Common myeloid progenitor, CD34-positive (primary cell): Measurements from ENCODE around the gene MYL12B.

Experiments used
- CTCF ChIA-PET: fragments of 350-600 bp; sonication (Branson Sonifier 250); formaldehyde crosslinking; loops from one replicate; lab custom pipeline; 2021; ENCODE audit warnings: antibody characterized with exemption; lab: Charles Lee
- POLR2A ChIA-PET: fragments of 350-600 bp; sonication (Branson Sonifier 250); formaldehyde crosslinking; loops from one replicate; lab custom pipeline; 2021; ENCODE audit warnings: antibody characterized with exemption; lab: Charles Lee
- DNase-seq, 3 donors: peaks; one replicate each; pipeline versions ENCODE4 v3.0.0 to v3.0.0-alpha.2; 2013
- H3K27ac ChIP-seq, 2 experiments: 1 replicate in 1 of 2; 2 replicates in 1 of 2; pipeline ENCODE4 v1.7.0; 2013; ENCODE audit warnings: inconsistent platforms in 2 of 2, low read length in 2 of 2, mild to moderate bottlenecking in 2 of 2, low read depth in 1 of 2, moderate library complexity in 1 of 2; ENCODE audit not compliant: severe bottlenecking in 2 of 2, insufficient read depth in 1 of 2, poor library complexity in 1 of 2
- H3K27me3 ChIP-seq, 5 experiments: replicated peaks in 2 of 5; 1 replicate in 3 of 5; 2 replicates in 2 of 5; pipeline versions ENCODE4 v1.6.1 to v1.7.0; 2013; ENCODE audit warnings: low read length in 4 of 5, mild to moderate bottlenecking in 2 of 5, moderate library complexity in 2 of 5, inconsistent platforms in 1 of 5; ENCODE audit not compliant: insufficient read depth in 5 of 5, control insufficient read depth in 4 of 5
- H3K36me3 ChIP-seq, 4 experiments: 1 replicate in 2 of 4; 2 replicates in 2 of 4; pipeline versions ENCODE4 v1.6.1 to v1.7.0; 2013; ENCODE audit warnings: low read length in 3 of 4, control low read depth in 1 of 4, mild to moderate bottlenecking in 1 of 4; ENCODE audit not compliant: control insufficient read depth in 4 of 4, insufficient read depth in 4 of 4
- H3K4me1 ChIP-seq, 4 experiments: 1 replicate in 3 of 4; 2 replicates in 1 of 4; pipeline versions ENCODE4 v1.6.1 to v1.7.1; 2013; ENCODE audit warnings: low read length in 3 of 4, mild to moderate bottlenecking in 3 of 4, control low read depth in 1 of 4, inconsistent platforms in 1 of 4, moderate library complexity in 1 of 4; ENCODE audit not compliant: control insufficient read depth in 4 of 4, insufficient read depth in 4 of 4; ENCODE audit errors: control extremely low read depth in 1 of 4
- H3K4me3 ChIP-seq, 7 experiments: 1 replicate in 4 of 7; 2 replicates in 3 of 7; pipeline versions ENCODE4 v1.5.1 to v1.7.0; 2013; ENCODE audit warnings: mild to moderate bottlenecking in 7 of 7, low read length in 6 of 7, moderate library complexity in 6 of 7, inconsistent platforms in 2 of 7, low read depth in 2 of 7, control low read depth in 1 of 7; ENCODE audit not compliant: insufficient read depth in 4 of 7, control insufficient read depth in 1 of 7; ENCODE audit errors: extremely low read depth in 1 of 7
- H3K9me3 ChIP-seq, 5 experiments: 1 replicate in 4 of 5; 2 replicates in 1 of 5; pipeline versions ENCODE4 v1.6.1 to v1.7.1; 2013; ENCODE audit warnings: low read length in 4 of 5, mild to moderate bottlenecking in 2 of 5, inconsistent platforms in 1 of 5, low read depth in 1 of 5, moderate library complexity in 1 of 5; ENCODE audit not compliant: control insufficient read depth in 4 of 5, insufficient read depth in 2 of 5; ENCODE audit errors: control extremely low read depth in 1 of 5
- WGBS: methylation state at CpG from one replicate; pipeline ENCODE4 v1.1.5; 2013; ENCODE audit not compliant: insufficient coverage; 5-methylcytosine and 5-hydroxymethylcytosine counted together

Gene MYL12B

GRCh38 chr18:3250237-3251107 is 11.5 kb upstream of the MYL12B start:
- H3K9me3 ChIP-seq, result no peaks in the 10 kb centered on the region
- DNase-seq, result peak in 1 of 3 donors; percentile 17
- CTCF ChIA-PET, result interaction anchor here (0.6 to 8.9 kb wide), 4 partner anchors 10 to 110 kb away, joined by 4 to 68 read pairs (median 4); partner anchors contain the start of gene MYL12B
- POLR2A ChIA-PET, result interaction anchor here (0.6 to 5.8 kb wide), 2 partner anchors 12 to 60 kb away, joined by 3 to 90 read pairs; partner anchors contain the start of gene MYL12B
- peak overlapping the region in 1 of 2 experiments; percentile 66 for H3K27ac ChIP-seq
- H3K4me3 ChIP-seq, result peak overlapping the region in 2 of 7 experiments; percentile 22 to 25
- peaks cover 9 to 36% (median 21%) of the 10 kb centered on the region in 4 experiments for H3K36me3 ChIP-seq
- WGBS, result 100% methylated on average over 1 of the region's 6 CpGs
- peaks cover 28 to 49% (median 36%) of the 10 kb centered on the region in 4 experiments for H3K4me1 ChIP-seq
- H3K27me3 ChIP-seq, result no peaks in the 10 kb centered on the region

- H3K27me3 ChIP-seq, result no peaks in the 10 kb centered on the region
- H3K36me3 ChIP-seq, result peaks cover 10 to 45% (median 25%) of the 10 kb centered on the region in 4 experiments
- WGBS, result no CpG with 5 or more reads among the region's 8 CpGs
- ChIA-PET CTCF (interaction anchor here (1.1 to 8.9 kb wide), 2 partner anchors 9 to 12 kb away, joined by 4 to 68 read pairs; partner anchors contain the start of gene MYL12B), POLR2A (interaction anchor here (1.9 to 5.8 kb wide), 2 partner anchors 10 to 11 kb away, joined by 8 to 90 read pairs; partner anchors contain the start of gene MYL12B)
- no peak for DNase-seq
- H3K4me3 ChIP-seq, result no peak overlapping the region
- no peaks in the 10 kb centered on the region for H3K9me3 ChIP-seq
- H3K4me1 ChIP-seq, result peaks cover 24 to 40% (median 31%) of the 10 kb centered on the region in 4 experiments
- no peak overlapping the region for H3K27ac ChIP-seq
Observed at GRCh38 chr18:3251249-3251962, 10.5 kb upstream of the MYL12B start.

GRCh38 chr18:3251963-3252277 is 10.0 kb upstream of the MYL12B start:
- H3K4me3 ChIP-seq, result no peak overlapping the region
- no peak for DNase-seq
- WGBS, result 94% methylated on average over 2 of the region's 3 CpGs
- H3K36me3 ChIP-seq, result peaks cover 13 to 51% (median 27%) of the 10 kb centered on the region in 4 experiments
- H3K27ac ChIP-seq, result no peak overlapping the region
- H3K4me1 ChIP-seq, result peaks cover 19 to 35% (median 27%) of the 10 kb centered on the region in 4 experiments
- POLR2A ChIA-PET, result interaction anchor here (1.9 kb wide), 1 partner anchor 9 kb away, joined by 8 read pairs; the partner anchor contains the start of gene MYL12B
- H3K9me3 ChIP-seq, result no peaks in the 10 kb centered on the region
- H3K27me3 ChIP-seq, result no peaks in the 10 kb centered on the region
- CTCF ChIA-PET, result interaction anchor here (1.5 to 8.9 kb wide), 2 partner anchors 8 to 24 kb away, joined by 3 to 68 read pairs; partner anchors contain the start of gene MYL12B

- WGBS, result no CpG with 5 or more reads among the region's 1 CpG
- Histone ChIP-seq H3K27me3 (no peaks in the 10 kb centered on the region), H3K4me1 (peaks cover 14 to 36% (median 28%) of the 10 kb centered on the region in 4 experiments), H3K9me3 (no peaks in the 10 kb centered on the region), H3K27ac (no peak overlapping the region), H3K4me3 (no peak overlapping the region), H3K36me3 (peaks cover 21 to 60% (median 34%) of the 10 kb centered on the region in 4 experiments)
- no peak for DNase-seq
- POLR2A ChIA-PET, result interaction anchor here (1.9 kb wide), 1 partner anchor 9 kb away, joined by 8 read pairs; the partner anchor contains the start of gene MYL12B
- CTCF ChIA-PET, result interaction anchor here (1.4 to 8.9 kb wide), 3 partner anchors 8 to 412 kb away, joined by 3 to 68 read pairs (median 3); partner anchors contain the start of gene MYL12B
Observed at GRCh38 chr18:3252843-3253242, 9.1 kb upstream of the MYL12B start.

GRCh38 chr18:3254725-3255124 is 7.2 kb upstream of the MYL12B start:
- Histone ChIP-seq H3K4me3 (no peak overlapping the region), H3K4me1 (peaks cover 14 to 34% (median 27%) of the 10 kb centered on the region in 4 experiments), H3K36me3 (peaks cover 22 to 64% (median 39%) of the 10 kb centered on the region in 4 experiments), H3K27ac (peak overlapping the region; percentile 9 to 41), H3K27me3 (no peaks in the 10 kb centered on the region), H3K9me3 (no peaks in the 10 kb centered on the region)
- POLR2A ChIA-PET, result no interaction called here
- CTCF ChIA-PET, result interaction anchor here (1.2 to 3.0 kb wide), 2 partner anchors 9 to 261 kb away, joined by 3 to 10 read pairs; no protein-coding TSS in a partner anchor
- DNase-seq, result no peak
- 96% methylated on average over 4 of the region's 4 CpGs for WGBS

GRCh38 chr18:3255611-3256165 is 6.2 kb upstream of the MYL12B start:
- Histone ChIP-seq H3K4me3 (no peak overlapping the region), H3K36me3 (peaks cover 20 to 61% (median 39%) of the 10 kb centered on the region in 4 experiments), H3K4me1 (peaks cover 14 to 34% (median 24%) of the 10 kb centered on the region in 4 experiments), H3K27me3 (no peaks in the 10 kb centered on the region), H3K27ac (no peak overlapping the region), H3K9me3 (no peaks in the 10 kb centered on the region)
- CTCF ChIA-PET, result interaction anchor here (0.7 to 3.0 kb wide), 4 partner anchors 10 to 428 kb away, joined by 3 to 10 read pairs (median 3); no protein-coding TSS in a partner anchor
- no peak for DNase-seq
- 67% methylated on average over 2 of the region's 5 CpGs for WGBS
- POLR2A ChIA-PET, result interaction anchor here (1.8 kb wide), 1 partner anchor 9 kb away, joined by 9 read pairs; the partner anchor contains the start of gene MYL12A
